SU-DHL-6 (cell line): ENCODE data around the gene NAA60.

ENCODE experiments used
- H2AFZ ChIP-seq: fragments of 200-600 bp; sonication (generic); 2 replicates; pipeline ENCODE4 v1.6.1; 2014; ENCODE audit warnings: low read depth, mild to moderate bottlenecking, moderate library complexity, mixed read lengths, antibody characterized with exemption, low read length; ENCODE audit not compliant: severe bottlenecking
- H3F3A ChIP-seq: fragments of 200-600 bp; shearing (Covaris generic); 2 replicates; pipeline ENCODE4 v1.6.0; 2016; ENCODE audit warnings: antibody characterized with exemption, mild to moderate bottlenecking; ENCODE audit not compliant: insufficient read depth
- H3K27ac ChIP-seq: fragments of 200-600 bp; sonication (generic); 2 replicates; pipeline ENCODE4 v1.5.1; 2016; ENCODE audit warnings: low read depth, mild to moderate bottlenecking, low read length, moderate library complexity, mixed read lengths
- H3K27me3 ChIP-seq: fragments of 200-600 bp; sonication (generic), shearing (Covaris generic); 2 replicates; pipeline ENCODE4 v1.6.0; 2014; ENCODE audit warnings: mild to moderate bottlenecking, low read length
- H3K36me3 ChIP-seq: fragments of 200-600 bp; sonication (generic); 2 replicates; pipeline ENCODE4 v1.6.1; 2014; ENCODE audit warnings: mild to moderate bottlenecking, low read length, mixed read lengths
- H3K4me2 ChIP-seq: fragments of 300-600, 200-600 bp; shearing (Covaris generic), sonication (generic); 2 replicates; pipeline ENCODE4 v1.6.0; 2014; ENCODE audit warnings: low read length, low read depth, mild to moderate bottlenecking; ENCODE audit not compliant: poor library complexity, severe bottlenecking
- H3K4me3 ChIP-seq: fragments of 200-600 bp; sonication (generic); 2 replicates; pipeline ENCODE4 v1.5.1; 2014; ENCODE audit warnings: antibody characterized with exemption, low read length, mild to moderate bottlenecking, mixed read lengths; ENCODE audit not compliant: insufficient read depth, poor library complexity, severe bottlenecking
- H3K79me2 ChIP-seq: fragments of 200-600 bp; sonication (generic); 2 replicates; pipeline ENCODE4 v1.6.1; 2014; ENCODE audit warnings: mild to moderate bottlenecking, low read length, moderate library complexity; ENCODE audit not compliant: insufficient read depth
- H3K9ac ChIP-seq: fragments of 200-600 bp; sonication (generic); 2 replicates; pipeline ENCODE4 v1.7.0; 2014; ENCODE audit warnings: mild to moderate bottlenecking, low read length
- H3K9me2 ChIP-seq: fragments of 200-600 bp; sonication (generic); replicated peaks from 2 replicates; pipeline ENCODE4 v1.6.1; 2014; ENCODE audit warnings: low read length; ENCODE audit not compliant: insufficient read depth
- H3K9me3 ChIP-seq: fragments of 200-600 bp; sonication (generic); 2 replicates; pipeline ENCODE4 v1.6.1; 2014; ENCODE audit warnings: low read length, mixed read lengths; ENCODE audit not compliant: insufficient read depth
- H4K20me1 ChIP-seq: fragments of 200-600 bp; sonication (generic); 2 replicates; pipeline ENCODE4 v1.6.1; 2014; ENCODE audit warnings: low read depth, mild to moderate bottlenecking, antibody characterized with exemption, low read length, moderate library complexity, mixed read lengths
- CTCF ChIP-seq: fragments of 200-600 bp; sonication (generic); IDR thresholded peaks from one replicate; pipeline ENCODE4 v1.5.1; 2017; ENCODE audit warnings: antibody characterized with exemption, mild to moderate bottlenecking, low read length, moderate library complexity; ENCODE audit not compliant: insufficient read depth, poor library complexity, severe bottlenecking
- EZH2phosphoT487 ChIP-seq: fragments of 200-600 bp; sonication (generic), shearing (Covaris generic); conservative IDR thresholded peaks from 2 replicates; pipeline ENCODE4 v1.6.1; 2018; ENCODE audit warnings: mild to moderate bottlenecking, antibody characterized with exemption, low read length, moderate library complexity, mixed read lengths

Gene NAA60

GRCh38 chr16:3485097-3485745 lies 41.7 kb downstream of the NAA60 start:
- Histone ChIP-seq H3K36me3 (no peaks in the 10 kb centered on the region), H3K27me3 (no peaks in the 10 kb centered on the region), H2AFZ (no peak overlapping the region), H3K4me3 (no peak overlapping the region), H3K9ac (no peak overlapping the region), H3K9me3 (no peaks in the 10 kb centered on the region), H3K79me2 (no peaks in the 10 kb centered on the region), H4K20me1 (no peaks in the 10 kb centered on the region), H3K4me2 (no peak overlapping the region), H3K9me2 (no peaks in the 10 kb centered on the region), H3F3A (no peaks in the 10 kb centered on the region), H3K27ac (no peak overlapping the region)
- no peak for TF ChIP-seq EZH2phosphoT487
- TF ChIP-seq CTCF = no peak

GRCh38 chr16:3485821-3486505 lies 42.5 kb downstream of the NAA60 start:
- H3K27ac ChIP-seq = no peak overlapping the region
- no peak for TF ChIP-seq CTCF
- no peak for TF ChIP-seq EZH2phosphoT487
- H4K20me1 ChIP-seq = no peaks in the 10 kb centered on the region
- no peak overlapping the region for H2AFZ ChIP-seq
- no peaks in the 10 kb centered on the region for H3F3A ChIP-seq
- no peaks in the 10 kb centered on the region for H3K9me2 ChIP-seq
- H3K79me2 ChIP-seq = no peaks in the 10 kb centered on the region
- H3K27me3 ChIP-seq = no peaks in the 10 kb centered on the region
- no peaks in the 10 kb centered on the region for H3K9me3 ChIP-seq
- H3K36me3 ChIP-seq = no peaks in the 10 kb centered on the region
- H3K4me2 ChIP-seq = no peak overlapping the region
- H3K9ac ChIP-seq = no peak overlapping the region
- no peak overlapping the region for H3K4me3 ChIP-seq

GRCh38 chr16:3486506-3487215 lies 43.2 kb downstream of the NAA60 start:
- no peak for TF ChIP-seq EZH2phosphoT487
- no peak for TF ChIP-seq CTCF
- Histone ChIP-seq H3K9me2 (no peaks in the 10 kb centered on the region), H3K27me3 (no peaks in the 10 kb centered on the region), H3K4me2 (no peak overlapping the region), H4K20me1 (no peaks in the 10 kb centered on the region; the same call in 1 of the 2 replicates), H3K9me3 (no peaks in the 10 kb centered on the region), H2AFZ (no peak overlapping the region), H3K4me3 (no peak overlapping the region), H3K36me3 (no peaks in the 10 kb centered on the region), H3F3A (no peaks in the 10 kb centered on the region), H3K9ac (no peak overlapping the region), H3K79me2 (no peaks in the 10 kb centered on the region), H3K27ac (no peak overlapping the region)
